GM12878 (cell line): ENCODE measurements around the gene SPATA2. TPM values are rescaled to one million over a fixed set of nuclear protein-coding genes. Genes with fewer than 3 reads are reported as not detected.

ENCODE experiments used
- ATAC-seq: fragments of 200-7000 bp; cut with Tn5 transposase; 3 replicates; pipeline ENCODE4 v1.9.1; 2020; ENCODE audit warnings: mild to moderate bottlenecking, moderate library complexity
- BruUV-seq: library from RNA; stranded (reverse); fragments of 400-500 nt; replicated peaks from 2 replicates; lab custom pipeline; 2021; lab: Mats Ljungman, UMichigan
- CTCF ChIA-PET: fragments of 300-600 bp; sonication (Branson Sonifier 250); formaldehyde crosslinking; extraction: SDS; loops from one replicate; lab custom pipeline; 2021; ENCODE audit warnings: inconsistent platforms; lab: Yijun Ruan, JAX
- POLR2A ChIA-PET: fragments of 350-600 bp; formaldehyde crosslinking; extraction: SDS; loops from one replicate; lab custom pipeline; 2021; ENCODE audit warnings: inconsistent platforms; lab: Charles Lee
- RAD21 ChIA-PET: fragments of 300-600 bp; sonication (Branson Sonifier 250); formaldehyde crosslinking; loops from one replicate; lab custom pipeline; 2023; ENCODE audit warnings: antibody characterized with exemption; ENCODE audit not compliant: unreplicated experiment; lab: Charles Lee
- SMC1A ChIA-PET: fragments of 300-600 bp; sonication (Branson Sonifier 250); formaldehyde crosslinking; loops from one replicate; lab custom pipeline; 2023; ENCODE audit not compliant: unreplicated experiment, uncharacterized antibody; lab: Charles Lee
- DNase-seq: peaks from one replicate; pipeline ENCODE4 v3.0.0-alpha.2; 2011; ENCODE audit warnings: low read depth, low spot score
- FAIRE-seq: peaks from 3 replicates; lab custom pipeline; 2011; peaks lifted over from hg19 to GRCh38; lab: Jason Lieb, UNC
- H2AFZ ChIP-seq: 2 replicates; pipeline ENCODE4 v1.6.0; 2011; ENCODE audit warnings: low read depth, low read length, control low read depth; ENCODE audit not compliant: control insufficient read depth
- H3K27ac ChIP-seq: 2 replicates; pipeline ENCODE4 v1.5.1; 2011; ENCODE audit warnings: control low read depth; ENCODE audit not compliant: control insufficient read depth, insufficient read depth
- H3K27me3 ChIP-seq, 2 experiments: replicated peaks in 1 of 2; 2 replicates each; pipeline versions ENCODE4 v1.6.0 to v1.6.1; 2011; ENCODE audit warnings: low read length in 1 of 2; ENCODE audit not compliant: control insufficient read depth in 2 of 2, insufficient read depth in 2 of 2
- H3K36me3 ChIP-seq, 2 experiments: 2 replicates each; pipeline ENCODE4 v1.5.1; 2011; ENCODE audit warnings: low read length in 1 of 2; ENCODE audit not compliant: control insufficient read depth in 2 of 2, insufficient read depth in 2 of 2
- H3K4me1 ChIP-seq: 2 replicates; pipeline ENCODE4 v1.6.1; 2011; ENCODE audit warnings: mild to moderate bottlenecking, low read length, moderate library complexity, mixed read lengths; ENCODE audit not compliant: control insufficient read depth, insufficient read depth
- H3K4me2 ChIP-seq: 2 replicates; pipeline ENCODE4 v1.6.0; 2011; ENCODE audit warnings: control low read depth; ENCODE audit not compliant: control insufficient read depth, insufficient read depth
- H3K4me3 ChIP-seq: fragments of 200-600 bp; sonication (generic); 2 replicates; pipeline ENCODE4 v1.5.1; 2016
- H3K79me2 ChIP-seq: 2 replicates; pipeline ENCODE4 v1.6.0; 2011; ENCODE audit warnings: low read length; ENCODE audit not compliant: control insufficient read depth, insufficient read depth
- H3K9ac ChIP-seq: 2 replicates; pipeline ENCODE4 v1.8.0; 2011; ENCODE audit warnings: low read length, control low read depth, mixed read lengths; ENCODE audit not compliant: control insufficient read depth, insufficient read depth
- H3K9me3 ChIP-seq: replicated peaks from 3 replicates; pipeline ENCODE4 v1.5.1; 2011; ENCODE audit warnings: mild to moderate bottlenecking, low read length; ENCODE audit not compliant: control insufficient read depth, insufficient read depth
- H4K20me1 ChIP-seq: 2 replicates; pipeline ENCODE4 v1.6.0; 2011; ENCODE audit not compliant: control insufficient read depth, insufficient read depth
- BACH1 ChIP-seq: fragments of 450-650 bp; IDR thresholded peaks from 2 replicates; pipeline ENCODE4 v1.6.1; 2017; ENCODE audit warnings: mild to moderate bottlenecking, borderline replicate concordance
- BMI1 ChIP-seq: fragments of 450-650 bp; IDR thresholded peaks from 2 replicates; pipeline ENCODE4 v1.6.1; 2016; ENCODE audit warnings: mild to moderate bottlenecking, moderate library complexity, borderline replicate concordance
- CHD2 ChIP-seq: IDR thresholded peaks from 2 replicates; pipeline ENCODE4 v1.6.1; 2011; ENCODE audit warnings: low read depth, low read length, improper control_type of control experiment, borderline replicate concordance
- CREB1 ChIP-seq: IDR thresholded peaks from 2 replicates; pipeline ENCODE4 v1.6.1; 2012; ENCODE audit warnings: low read depth, mild to moderate bottlenecking, inconsistent platforms
- MYC ChIP-seq: IDR thresholded peaks from 2 replicates; pipeline ENCODE4 v1.6.1; 2011; ENCODE audit warnings: mild to moderate bottlenecking, low read length, moderate library complexity, inconsistent platforms; ENCODE audit not compliant: insufficient read depth, insufficient replicate concordance, insufficient read length, severe bottlenecking
- POU2F2 ChIP-seq: IDR thresholded peaks from 3 replicates; pipeline ENCODE4 v1.6.1; 2011; ENCODE audit warnings: low read depth, mild to moderate bottlenecking, low read length, borderline replicate concordance
- RAD21 ChIP-seq: IDR thresholded peaks from 2 replicates; pipeline ENCODE4 v1.6.1; 2011; ENCODE audit warnings: mild to moderate bottlenecking, low read depth, low read length, moderate library complexity; ENCODE audit not compliant: insufficient read depth
- RAD51 ChIP-seq: fragments of 450-650 bp; IDR thresholded peaks from 2 replicates; pipeline ENCODE4 v1.6.1; 2016; ENCODE audit warnings: moderate library complexity, mild to moderate bottlenecking, inconsistent platforms
- RBBP5 ChIP-seq: fragments of 200-600 bp; sonication (generic); conservative IDR thresholded peaks from 2 replicates; pipeline ENCODE4 v1.6.1; 2016
- SMC3 ChIP-seq: IDR thresholded peaks from 2 replicates; pipeline ENCODE4 v1.6.1; 2011; ENCODE audit warnings: low read length, improper control_type of control experiment, borderline replicate concordance
- SUPT20H ChIP-seq: IDR thresholded peaks from 2 replicates; pipeline ENCODE4 v1.6.1; 2011; ENCODE audit warnings: low read depth, mild to moderate bottlenecking, low read length, moderate library complexity, borderline replicate concordance; ENCODE audit not compliant: control insufficient read depth
- SUZ12 ChIP-seq: fragments of 200-600 bp; sonication (generic); IDR thresholded peaks from one replicate; pipeline ENCODE4 v1.6.1; 2018; ENCODE audit warnings: antibody characterized with exemption, mild to moderate bottlenecking; ENCODE audit not compliant: unreplicated experiment
- TBL1XR1 ChIP-seq: IDR thresholded peaks from 2 replicates; pipeline ENCODE4 v1.6.1; 2012; ENCODE audit warnings: low read depth, low read length, improper control_type of control experiment
- YY1 ChIP-seq: IDR thresholded peaks from 2 replicates; pipeline ENCODE4 v1.6.1; 2011; ENCODE audit warnings: low read depth, mild to moderate bottlenecking, low read length
- ZBED1 ChIP-seq: IDR thresholded peaks from 2 replicates; pipeline ENCODE4 v1.6.1; 2016; ENCODE audit warnings: borderline replicate concordance
- ZNF24 ChIP-seq: fragments of 450-650 bp; IDR thresholded peaks from 2 replicates; pipeline ENCODE4 v1.6.1; 2017; ENCODE audit warnings: antibody characterized with exemption, mild to moderate bottlenecking
- ZSCAN29 ChIP-seq: fragments of 450-650 bp; IDR thresholded peaks from 2 replicates; pipeline ENCODE4 v1.6.1; 2017; ENCODE audit warnings: mild to moderate bottlenecking, moderate library complexity
- WGBS: methylation state at CpG from one replicate; pipeline ENCODE4 v1.1.6; 2016; ENCODE audit warnings: low lambda C conversion rate; ENCODE audit not compliant: insufficient replicate concordance, insufficient coverage; ENCODE audit errors: missing lambda C conversion rate; 5-methylcytosine and 5-hydroxymethylcytosine counted together
- in situ Hi-C: fragments of 300-500 bp; cut with MboI; formaldehyde crosslinking; loops from 9 replicates; pipeline ENCODE4 v1.14.3; 2018; ENCODE audit warnings: mixed read lengths
- intact Hi-C: fragments of 100-400 bp; cut with micrococcal nuclease; formaldehyde crosslinking; loops from one replicate; pipeline ENCODE4 v1.14.2; 2022; ENCODE audit not compliant: unreplicated experiment
- polyA plus RNA-seq, 11 experiments: library from polyadenylated mRNA; depleted of rRNA in 4 of 11; unstranded in 6 of 11; stranded (reverse) in 5 of 11; fragments of >200 nt; fragmentation: Nextera tagmentation in 4 of 11; fragmentation: Illumina TruSeq in 1 of 11; extraction: Ambion mirVana in 4 of 11; extraction: Trizol in 1 of 11; gene quantifications; 1 replicate in 1 of 11; 2 replicates in 10 of 11; pipeline versions ENCODE4 v1.2.1 to v1.2.3, GENCODE V29; 2011 to 2016; ENCODE audit warnings: inconsistent platforms in 2 of 11, missing spikeins in 2 of 11, low read depth in 1 of 11
- total RNA-seq, 4 experiments: library from RNA; depleted of rRNA in 3 of 4; stranded (reverse); fragments of >200 nt in 3 of 4; fragmentation: Illumina TruSeq in 1 of 4; extraction: Trizol in 1 of 4; gene quantifications; 2 replicates each; pipeline versions ENCODE4 v1.2.1 to v1.2.3, GENCODE V29; 2013 to 2021
- TF ChIP-seq, protein P1 (sequence below): IDR thresholded peaks from 2 replicates; pipeline ENCODE4 v1.6.1; 2012; ENCODE audit warnings: low read depth, low read length, improper control_type of control experiment
- TF ChIP-seq, protein P2 (sequence below), 3 experiments: IDR thresholded peaks in 2 of 3; conservative IDR thresholded peaks in 1 of 3; 2 replicates each; pipeline ENCODE4 v1.5.1; 2011; ENCODE audit warnings: low read depth in 3 of 3, low read length in 3 of 3, mild to moderate bottlenecking in 3 of 3, control low read depth in 2 of 3, moderate library complexity in 2 of 3, inconsistent platforms in 1 of 3, mixed read lengths in 1 of 3; ENCODE audit not compliant: control insufficient read depth in 2 of 3, insufficient read depth in 1 of 3; ENCODE audit errors: extremely low read depth in 1 of 3

SPATA2 gene
- total and polyA plus RNA-seq, 10 of the 15 experiments (the other 5 are each of a cell fraction or from before 2014, with no cell fraction given) = 0.93 to 11.7 (median 5.6) TPM

DNA sequence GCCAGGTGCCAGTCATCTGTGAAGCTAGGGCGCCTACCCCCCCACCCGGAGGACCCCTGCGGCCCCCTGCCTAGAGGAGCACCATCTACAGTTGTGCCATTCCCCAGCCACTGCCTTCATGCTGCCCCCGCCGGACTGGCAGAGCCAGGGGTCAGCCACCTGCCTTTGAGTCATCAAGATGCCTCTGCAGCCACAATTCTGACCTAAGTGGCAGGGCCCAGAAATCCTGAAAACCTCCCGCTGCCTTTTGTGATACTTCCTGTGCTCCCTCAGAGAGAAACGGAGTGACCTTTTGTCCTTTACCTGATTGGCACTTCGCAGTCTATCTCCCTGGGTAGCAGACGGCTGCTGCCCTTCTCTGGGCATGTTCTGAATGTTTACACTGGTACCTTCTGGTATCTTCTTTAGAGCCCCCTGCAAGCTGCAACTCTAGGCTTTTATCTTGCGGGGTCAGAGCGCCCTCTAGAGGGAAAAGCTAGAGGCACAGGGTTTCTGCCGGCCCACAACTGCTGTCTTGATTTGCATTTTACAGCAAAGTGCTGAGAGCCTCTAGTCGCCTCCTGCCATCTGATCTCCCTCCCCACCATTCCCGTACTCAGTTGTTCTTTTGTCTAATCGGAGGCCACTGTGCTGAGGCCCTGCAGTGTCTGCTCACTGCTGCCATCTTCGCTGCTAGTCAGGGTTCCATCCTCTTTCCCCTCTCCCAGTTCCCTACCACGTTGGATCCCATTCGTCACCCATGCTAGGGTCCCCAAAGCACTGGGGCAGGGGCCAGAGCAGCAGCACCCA is 26.9 kb downstream of the SPATA2 start:
- POLR2A ChIA-PET = interaction anchor here (1.4 kb wide), 1 partner anchor 47 kb away, joined by 4 read pairs; no protein-coding TSS in a partner anchor
- intact Hi-C loops = loop anchor here (1.0 to 5.0 kb wide), 3 partner anchors 277 to 556 kb away; no protein-coding TSS in a partner anchor
- no peak for TF ChIP-seq SUZ12
- TF ChIP-seq SMC3 = peak; percentile 63
- TF ChIP-seq, protein P1, sequence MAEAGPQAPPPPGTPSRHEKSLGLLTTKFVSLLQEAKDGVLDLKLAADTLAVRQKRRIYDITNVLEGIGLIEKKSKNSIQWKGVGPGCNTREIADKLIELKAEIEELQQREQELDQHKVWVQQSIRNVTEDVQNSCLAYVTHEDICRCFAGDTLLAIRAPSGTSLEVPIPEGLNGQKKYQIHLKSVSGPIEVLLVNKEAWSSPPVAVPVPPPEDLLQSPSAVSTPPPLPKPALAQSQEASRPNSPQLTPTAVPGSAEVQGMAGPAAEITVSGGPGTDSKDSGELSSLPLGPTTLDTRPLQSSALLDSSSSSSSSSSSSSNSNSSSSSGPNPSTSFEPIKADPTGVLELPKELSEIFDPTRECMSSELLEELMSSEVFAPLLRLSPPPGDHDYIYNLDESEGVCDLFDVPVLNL = no peak
- TF ChIP-seq RAD21 = peak; percentile 89
- no peak for TF ChIP-seq SUPT20H
- peak; percentile 59 for TF ChIP-seq YY1
- no peak for TF ChIP-seq CHD2
- no peak for TF ChIP-seq RAD51
- TF ChIP-seq ZNF24 = no peak
- TF ChIP-seq BACH1 = no peak
- TF ChIP-seq TBL1XR1 = no peak
- no peak for TF ChIP-seq RBBP5
- 0 out of 2 replicates have a peak, but pooled peaks have one; percentile 15 for TF ChIP-seq CREB1
- TF ChIP-seq, protein P2, sequence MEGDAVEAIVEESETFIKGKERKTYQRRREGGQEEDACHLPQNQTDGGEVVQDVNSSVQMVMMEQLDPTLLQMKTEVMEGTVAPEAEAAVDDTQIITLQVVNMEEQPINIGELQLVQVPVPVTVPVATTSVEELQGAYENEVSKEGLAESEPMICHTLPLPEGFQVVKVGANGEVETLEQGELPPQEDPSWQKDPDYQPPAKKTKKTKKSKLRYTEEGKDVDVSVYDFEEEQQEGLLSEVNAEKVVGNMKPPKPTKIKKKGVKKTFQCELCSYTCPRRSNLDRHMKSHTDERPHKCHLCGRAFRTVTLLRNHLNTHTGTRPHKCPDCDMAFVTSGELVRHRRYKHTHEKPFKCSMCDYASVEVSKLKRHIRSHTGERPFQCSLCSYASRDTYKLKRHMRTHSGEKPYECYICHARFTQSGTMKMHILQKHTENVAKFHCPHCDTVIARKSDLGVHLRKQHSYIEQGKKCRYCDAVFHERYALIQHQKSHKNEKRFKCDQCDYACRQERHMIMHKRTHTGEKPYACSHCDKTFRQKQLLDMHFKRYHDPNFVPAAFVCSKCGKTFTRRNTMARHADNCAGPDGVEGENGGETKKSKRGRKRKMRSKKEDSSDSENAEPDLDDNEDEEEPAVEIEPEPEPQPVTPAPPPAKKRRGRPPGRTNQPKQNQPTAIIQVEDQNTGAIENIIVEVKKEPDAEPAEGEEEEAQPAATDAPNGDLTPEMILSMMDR (IDR thresholded peaks at IDR 0.05 in 2 of 3, conservative IDR thresholded peaks at IDR 0.05 in 1 of 3; ENCODE audit: control insufficient read depth in 2 of 3, extremely low read depth in 1 of 3, insufficient read depth in 1 of 3, low read depth in 3 of 3, low read length in 3 of 3) = peak; percentile 81 to 85 (median 84)
- TF ChIP-seq ZSCAN29 = no peak
- TF ChIP-seq MYC = no peak
- no peak for TF ChIP-seq ZBED1
- no peak for TF ChIP-seq BMI1
- peak; percentile 35; the same call in 1 of the 3 replicates for TF ChIP-seq POU2F2

More for the DNA sequence above, 26.9 kb downstream of the SPATA2 start:
- H3K4me1 ChIP-seq = peaks cover 12% of the 10 kb centered on the region
- in situ Hi-C loops = no loop called here
- H3K9me3 ChIP-seq = no peaks in the 10 kb centered on the region
- no peak overlapping the region for H2AFZ ChIP-seq
- H3K9ac ChIP-seq = no peak overlapping the region
- H3K79me2 ChIP-seq = no peaks in the 10 kb centered on the region
- CTCF ChIA-PET = interaction anchor here (1.0 to 3.4 kb wide), 20 partner anchors 10 to 346 kb away, joined by 3 to 21 read pairs (median 4); no protein-coding TSS in a partner anchor
- no peaks in the 10 kb centered on the region for H4K20me1 ChIP-seq
- H3K4me3 ChIP-seq = no peak overlapping the region
- H3K27ac ChIP-seq = no peak overlapping the region
- H3K36me3 ChIP-seq = peaks cover 13 to 33% of the 10 kb centered on the region in 2 experiments
- FAIRE-seq = peak; percentile 74
- H3K27me3 ChIP-seq = no peaks in the 10 kb centered on the region
- SMC1A ChIA-PET = interaction anchor here (0.6 to 5.6 kb wide), 4 partner anchors 39 to 278 kb away, joined by 3 to 44 read pairs (median 3); no protein-coding TSS in a partner anchor
- DNase-seq = peak; percentile 9
- BruUV-seq = no TSS peak
- peak; percentile 88 for ATAC-seq
- no peak overlapping the region for H3K4me2 ChIP-seq
- RAD21 ChIA-PET = interaction anchor here (0.6 to 2.7 kb wide), 7 partner anchors 35 to 346 kb away, joined by 3 to 17 read pairs (median 4); no protein-coding TSS in a partner anchor
- 48% methylated on average over 18 of the region's 18 CpGs for WGBS
